Panc1 (cell line): ENCODE measurements around the gene TMPRSS13. TPM values are rescaled to one million over a fixed set of nuclear protein-coding genes. Genes with fewer than 3 reads are reported as not detected.

Experiments used
- ATAC-seq: fragments of 200-7000 bp; cut with Tn5 transposase; 2 replicates; pipeline ENCODE4 v1.9.1; 2020; ENCODE audit warnings: mild to moderate bottlenecking, moderate library complexity
- BruUV-seq: library from RNA; stranded (reverse); fragments of 400-500 nt; replicated peaks from 2 replicates; lab custom pipeline; 2021; lab: Mats Ljungman, UMichigan
- CTCF ChIA-PET: fragments of 300-600 bp; sonication (Branson Sonifier 250); formaldehyde crosslinking; loops from one replicate; lab custom pipeline; 2022; ENCODE audit warnings: antibody characterized with exemption; lab: Charles Lee
- POLR2A ChIA-PET: fragments of 300-600 bp; sonication (Branson Sonifier 250); formaldehyde crosslinking; loops from one replicate; lab custom pipeline; 2022; ENCODE audit warnings: antibody characterized with exemption; lab: Charles Lee
- DNase-seq: peaks from one replicate; pipeline ENCODE4 v3.0.0-alpha.2; 2010; ENCODE audit warnings: low read depth, low spot score
- H3K27ac ChIP-seq: 2 replicates; pipeline ENCODE4 v1.5.1; 2011; ENCODE audit warnings: mild to moderate bottlenecking, low read length, inconsistent platforms
- H3K27me3 ChIP-seq: fragments of 200-500 bp; sonication (Bioruptor generic); 2 replicates; pipeline ENCODE4 v1.6.0; 2014; ENCODE audit warnings: low read length, inconsistent platforms; ENCODE audit not compliant: control insufficient read depth, insufficient read depth
- H3K36me3 ChIP-seq: fragments of 200-500 bp; sonication (Bioruptor generic); 2 replicates; pipeline ENCODE4 v1.5.1; 2014; ENCODE audit warnings: inconsistent platforms, mild to moderate bottlenecking, low read length, moderate library complexity; ENCODE audit not compliant: control insufficient read depth, insufficient read depth
- H3K4me1 ChIP-seq: 2 replicates; pipeline ENCODE4 v1.5.1; 2011; ENCODE audit warnings: inconsistent platforms, mild to moderate bottlenecking, low read length, moderate library complexity; ENCODE audit not compliant: control insufficient read depth, insufficient read depth
- H3K4me3 ChIP-seq, 2 experiments: 2 replicates each; pipeline ENCODE4 v1.5.1; 2011 to 2012; ENCODE audit warnings: low read depth in 2 of 2, low read length in 2 of 2, mild to moderate bottlenecking in 2 of 2, inconsistent platforms in 1 of 2, moderate library complexity in 1 of 2
- H3K9me3 ChIP-seq: fragments of 200-500 bp; sonication (Bioruptor generic); 2 replicates; pipeline ENCODE4 v1.5.1; 2014; ENCODE audit warnings: low read depth, mild to moderate bottlenecking, inconsistent platforms, low read length, moderate library complexity; ENCODE audit not compliant: control insufficient read depth, insufficient read depth
- CTCF ChIP-seq: fragments of 450-650 bp; IDR thresholded peaks from 2 replicates; pipeline ENCODE4 v1.5.1; 2017; ENCODE audit warnings: mild to moderate bottlenecking
- POLR2AphosphoS5 ChIP-seq: IDR thresholded peaks from 2 replicates; pipeline ENCODE4 v1.6.1; 2012; ENCODE audit warnings: mild to moderate bottlenecking, low read depth, low read length, moderate library complexity
- SIN3A ChIP-seq: IDR thresholded peaks from 2 replicates; pipeline ENCODE4 v1.6.1; 2012; ENCODE audit warnings: low read depth, mild to moderate bottlenecking, low read length, moderate library complexity, borderline replicate concordance; ENCODE audit not compliant: insufficient read depth
- TCF7L2 ChIP-seq: IDR thresholded peaks from 2 replicates; pipeline ENCODE4 v1.6.1; 2011; ENCODE audit warnings: mild to moderate bottlenecking, low read depth, low read length, inconsistent platforms
- in situ Hi-C: cut with HindIII; loops from 2 replicates; pipeline ENCODE4 v1.10.0; 2016; ENCODE audit warnings: low sequenced_read_pairs, low pct_unique_long_range_greater_than_20kb
- intact Hi-C: fragments of 100-400 bp; cut with micrococcal nuclease; formaldehyde crosslinking; loops from one replicate; pipeline ENCODE4 v1.10.0; 2022; ENCODE audit not compliant: unreplicated experiment
- total RNA-seq: library from RNA; stranded (reverse); gene quantifications from one replicate; pipeline ENCODE4 v1.2.1, GENCODE V29; 2021; ENCODE audit not compliant: unreplicated experiment
- TF ChIP-seq, protein P1 (sequence below), 2 experiments: IDR thresholded peaks; 2 replicates each; pipeline ENCODE4 v1.6.1; 2011 to 2012; ENCODE audit warnings: low read depth in 2 of 2, control low read depth in 1 of 2, low read length in 1 of 2, mild to moderate bottlenecking in 1 of 2, moderate library complexity in 1 of 2; ENCODE audit not compliant: insufficient read depth in 1 of 2

The TMPRSS13 gene
- total RNA-seq, 1 experiment from 2014 or later, result not detected

DNA sequence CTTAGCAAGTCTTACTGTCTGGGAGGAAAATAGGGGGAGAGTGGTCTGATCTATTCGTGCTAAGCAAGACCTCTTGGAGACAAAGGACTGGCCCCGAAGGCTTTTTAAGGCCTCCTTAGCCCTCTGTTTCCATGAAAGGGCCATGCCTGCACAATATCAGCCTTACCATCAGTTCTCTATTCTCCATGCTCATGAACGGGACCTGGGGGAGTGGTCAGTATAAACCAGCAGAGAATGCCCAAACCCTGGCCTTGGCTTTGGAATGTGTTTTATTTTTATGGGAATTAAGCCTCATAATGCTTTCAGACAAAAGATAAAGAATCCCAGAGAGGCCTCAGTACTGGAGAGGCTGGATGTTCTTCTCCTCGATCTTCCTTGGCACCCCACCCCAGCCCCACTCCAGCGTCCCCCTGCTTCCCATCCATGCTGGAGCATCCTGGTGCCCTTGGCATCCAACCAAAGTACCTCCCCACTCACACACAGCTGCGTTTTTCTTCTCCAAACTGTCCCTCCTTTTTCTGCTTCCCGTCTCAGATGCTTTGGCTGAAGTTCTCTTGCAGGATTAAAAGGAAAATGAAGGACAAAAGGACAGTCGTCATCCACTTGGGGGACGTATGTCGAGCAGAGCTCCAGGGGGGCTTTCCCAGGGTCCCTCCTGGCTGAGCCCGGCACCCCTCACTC lies 71.3 kb downstream of the TMPRSS13 start:
- Histone ChIP-seq H3K9me3 (no peaks in the 10 kb centered on the region), H3K4me3 (no peak overlapping the region), H3K4me1 (no peaks in the 10 kb centered on the region), H3K27ac (no peak overlapping the region), H3K27me3 (peaks cover 13% of the 10 kb centered on the region), H3K36me3 (no peaks in the 10 kb centered on the region)
- ChIA-PET CTCF (no interaction called here), POLR2A (no interaction called here)
- ATAC-seq, result no peak
- intact Hi-C loops, result no loop called here
- no peak for TF ChIP-seq SIN3A
- TF ChIP-seq, protein P1, sequence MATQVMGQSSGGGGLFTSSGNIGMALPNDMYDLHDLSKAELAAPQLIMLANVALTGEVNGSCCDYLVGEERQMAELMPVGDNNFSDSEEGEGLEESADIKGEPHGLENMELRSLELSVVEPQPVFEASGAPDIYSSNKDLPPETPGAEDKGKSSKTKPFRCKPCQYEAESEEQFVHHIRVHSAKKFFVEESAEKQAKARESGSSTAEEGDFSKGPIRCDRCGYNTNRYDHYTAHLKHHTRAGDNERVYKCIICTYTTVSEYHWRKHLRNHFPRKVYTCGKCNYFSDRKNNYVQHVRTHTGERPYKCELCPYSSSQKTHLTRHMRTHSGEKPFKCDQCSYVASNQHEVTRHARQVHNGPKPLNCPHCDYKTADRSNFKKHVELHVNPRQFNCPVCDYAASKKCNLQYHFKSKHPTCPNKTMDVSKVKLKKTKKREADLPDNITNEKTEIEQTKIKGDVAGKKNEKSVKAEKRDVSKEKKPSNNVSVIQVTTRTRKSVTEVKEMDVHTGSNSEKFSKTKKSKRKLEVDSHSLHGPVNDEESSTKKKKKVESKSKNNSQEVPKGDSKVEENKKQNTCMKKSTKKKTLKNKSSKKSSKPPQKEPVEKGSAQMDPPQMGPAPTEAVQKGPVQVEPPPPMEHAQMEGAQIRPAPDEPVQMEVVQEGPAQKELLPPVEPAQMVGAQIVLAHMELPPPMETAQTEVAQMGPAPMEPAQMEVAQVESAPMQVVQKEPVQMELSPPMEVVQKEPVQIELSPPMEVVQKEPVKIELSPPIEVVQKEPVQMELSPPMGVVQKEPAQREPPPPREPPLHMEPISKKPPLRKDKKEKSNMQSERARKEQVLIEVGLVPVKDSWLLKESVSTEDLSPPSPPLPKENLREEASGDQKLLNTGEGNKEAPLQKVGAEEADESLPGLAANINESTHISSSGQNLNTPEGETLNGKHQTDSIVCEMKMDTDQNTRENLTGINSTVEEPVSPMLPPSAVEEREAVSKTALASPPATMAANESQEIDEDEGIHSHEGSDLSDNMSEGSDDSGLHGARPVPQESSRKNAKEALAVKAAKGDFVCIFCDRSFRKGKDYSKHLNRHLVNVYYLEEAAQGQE (IDR thresholded peaks at IDR 0.05; ENCODE audit: insufficient read depth in 1 of 2, low read depth in 2 of 2, low read length in 1 of 2), result no peak
- no peak for TF ChIP-seq POLR2AphosphoS5
- TF ChIP-seq TCF7L2, result no peak
- no peak for TF ChIP-seq CTCF
- in situ Hi-C loops, result no loop called here
- no TSS peak for BruUV-seq
- no peak for DNase-seq

DNA sequence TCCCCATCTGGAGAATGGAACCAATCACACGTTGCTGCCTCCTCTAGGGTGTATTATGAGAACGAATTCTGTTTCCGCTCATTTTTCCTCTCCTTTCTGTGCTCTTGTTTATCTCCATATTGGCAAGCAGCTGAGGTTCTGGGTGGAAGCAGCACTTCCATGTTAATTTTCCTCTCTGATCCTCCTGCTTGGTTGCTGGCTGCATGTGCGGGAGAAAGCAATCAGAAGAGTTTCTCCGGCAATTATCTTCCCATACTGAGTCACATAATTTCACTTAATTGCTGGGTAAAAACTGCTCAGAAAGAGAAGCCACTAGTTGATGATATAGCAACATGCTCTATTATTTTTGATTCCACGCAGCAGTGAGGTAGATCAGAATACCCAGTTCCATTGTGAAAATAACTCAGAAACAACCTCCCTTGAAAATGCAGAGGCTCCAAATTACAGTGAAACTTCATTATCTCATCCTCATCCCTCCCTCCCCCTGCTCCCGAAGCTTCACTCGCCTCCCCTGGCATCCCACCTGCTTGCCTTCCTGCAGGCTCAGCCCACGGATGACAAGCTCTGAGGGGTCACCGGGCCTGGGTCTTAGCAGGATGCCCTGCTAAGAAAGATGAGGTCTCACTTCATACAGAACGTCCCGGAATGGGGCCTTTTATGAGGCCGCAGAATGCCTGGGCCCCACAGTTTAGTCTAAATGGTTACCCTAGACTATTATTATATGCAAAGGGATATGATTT lies 73.1 kb downstream of the TMPRSS13 start:
- in situ Hi-C loops, result no loop called here
- Histone ChIP-seq H3K4me1 (no peaks in the 10 kb centered on the region), H3K27me3 (peaks cover 18% of the 10 kb centered on the region), H3K9me3 (no peaks in the 10 kb centered on the region), H3K4me3 (no peak overlapping the region), H3K36me3 (no peaks in the 10 kb centered on the region), H3K27ac (no peak overlapping the region)
- ChIA-PET POLR2A (no interaction called here), CTCF (no interaction called here)
- TF ChIP-seq POLR2AphosphoS5 (no peak), TCF7L2 (no peak), CTCF (no peak), SIN3A (no peak)
- TF ChIP-seq, protein P1 (IDR thresholded peaks at IDR 0.05; ENCODE audit: insufficient read depth in 1 of 2, low read depth in 2 of 2, low read length in 1 of 2), result no peak
- intact Hi-C loops, result no loop called here
- no TSS peak for BruUV-seq
- ATAC-seq (no peak), DNase-seq (no peak)
